ENCODE measurements around the gene DNAI1.

DNAI1 gene

GRCh38 chr9:34518896-34519295 is 60.3 kb downstream of the DNAI1 start:
- in situ Hi-C loops (cut with MboI; ENCODE audit: low pct_unique_long_range_greater_than_20kb, low sequenced_read_pairs, unreplicated experiment): no loop called here
- no peak for TF ChIP-seq CTCF (IDR thresholded peaks at IDR 0.05; ENCODE audit: extremely low read depth, insufficient read depth, missing control alignments)
- no peak for DNase-seq (ENCODE audit: low spot score)

GRCh38 chr9:34519321-34520020 is 60.9 kb downstream of the DNAI1 start:
- no peak for TF ChIP-seq CTCF (IDR thresholded peaks at IDR 0.05; ENCODE audit: extremely low read depth, insufficient read depth, missing control alignments)
- DNase-seq (ENCODE audit: low spot score): no peak
- in situ Hi-C loops (cut with MboI; ENCODE audit: low pct_unique_long_range_greater_than_20kb, low sequenced_read_pairs, unreplicated experiment): no loop called here

- in situ Hi-C loops (cut with MboI; ENCODE audit: low pct_unique_long_range_greater_than_20kb, low sequenced_read_pairs, unreplicated experiment): no loop called here
- TF ChIP-seq CTCF (IDR thresholded peaks at IDR 0.05; ENCODE audit: extremely low read depth, insufficient read depth, missing control alignments): no peak
- DNase-seq (ENCODE audit: low spot score): no peak
Measured at GRCh38 chr9:34520096-34520495, 61.5 kb downstream of the DNAI1 start.

- in situ Hi-C loops (cut with MboI; ENCODE audit: low pct_unique_long_range_greater_than_20kb, low sequenced_read_pairs, unreplicated experiment): no loop called here
- DNase-seq (ENCODE audit: low spot score): no peak
- TF ChIP-seq CTCF (IDR thresholded peaks at IDR 0.05; ENCODE audit: extremely low read depth, insufficient read depth, missing control alignments): no peak
Measured at GRCh38 chr9:34520505-34521385, 62.1 kb downstream of the DNAI1 start.

- in situ Hi-C loops (cut with MboI; ENCODE audit: low pct_unique_long_range_greater_than_20kb, low sequenced_read_pairs, unreplicated experiment): no loop called here
- DNase-seq (ENCODE audit: low spot score): no peak
- no peak for TF ChIP-seq CTCF (IDR thresholded peaks at IDR 0.05; ENCODE audit: extremely low read depth, insufficient read depth, missing control alignments)
Measured at GRCh38 chr9:34521406-34522045, 62.9 kb downstream of the DNAI1 start.

- no peak for TF ChIP-seq CTCF (IDR thresholded peaks at IDR 0.05; ENCODE audit: extremely low read depth, insufficient read depth, missing control alignments)
- DNase-seq (ENCODE audit: low spot score): no peak
- in situ Hi-C loops (cut with MboI; ENCODE audit: low pct_unique_long_range_greater_than_20kb, low sequenced_read_pairs, unreplicated experiment): no loop called here
Measured at GRCh38 chr9:34522091-34522887, 63.7 kb downstream of the DNAI1 start.
